H1 (cell line): ENCODE data around the gene GSTO1. TPM values are rescaled to one million over a fixed set of nuclear protein-coding genes. Genes with fewer than 3 reads are reported as not detected.

Source experiments
- CTCF ChIA-PET: fragments of 300-600 bp; sonication (Branson Sonifier 250); formaldehyde crosslinking; loops from one replicate; lab custom pipeline; 2021; ENCODE audit not compliant: partially characterized antibody; lab: Charles Lee
- POLR2A ChIA-PET: fragments of 300-600 bp; sonication (Branson Sonifier 250); formaldehyde crosslinking; loops from one replicate; lab custom pipeline; 2021; ENCODE audit warnings: inconsistent platforms; ENCODE audit not compliant: partially characterized antibody; lab: Charles Lee
- DNase-seq, 2 experiments: peaks; one replicate each; pipeline versions ENCODE4 v3.0.0 to v3.0.0-alpha.2; 2010 to 2022; ENCODE audit warnings: low spot score in 2 of 2, low read depth in 1 of 2, mixed read lengths in 1 of 2
- FAIRE-seq: peaks from 2 replicates; lab custom pipeline; 2011; peaks lifted over from hg19 to GRCh38; lab: Jason Lieb, UNC
- H2AFZ ChIP-seq: 2 replicates; pipeline ENCODE4 v1.8.1; 2012; ENCODE audit warnings: low read length, inconsistent platforms
- H2AK5ac ChIP-seq: 2 replicates; pipeline ENCODE4 v1.6.1; 2013; ENCODE audit warnings: low read depth, low read length
- H2BK120ac ChIP-seq: replicated peaks from 2 replicates; pipeline ENCODE3; 2013; ENCODE audit warnings: low read depth, low read length, inconsistent platforms
- H2BK12ac ChIP-seq: 2 replicates; pipeline ENCODE4 v1.6.1; 2013; ENCODE audit warnings: low read depth, low read length
- H2BK15ac ChIP-seq: 2 replicates; pipeline ENCODE4 v1.6.1; 2013; ENCODE audit warnings: low read length
- H2BK20ac ChIP-seq: 2 replicates; pipeline ENCODE4 v1.6.1; 2013; ENCODE audit warnings: low read length
- H2BK5ac ChIP-seq: 2 replicates; pipeline ENCODE4 v1.6.1; 2013; ENCODE audit warnings: low read depth, low read length
- H3K14ac ChIP-seq: 2 replicates; pipeline ENCODE4 v1.6.1; 2013; ENCODE audit warnings: inconsistent platforms; ENCODE audit not compliant: insufficient read length
- H3K18ac ChIP-seq: 2 replicates; pipeline ENCODE4 v1.6.1; 2013; ENCODE audit warnings: low read length; ENCODE audit errors: extremely low read depth
- H3K23ac ChIP-seq: 2 replicates; pipeline ENCODE4 v1.6.1; 2013; ENCODE audit warnings: inconsistent platforms; ENCODE audit not compliant: insufficient read length
- H3K23me2 ChIP-seq: 2 replicates; pipeline ENCODE4 v1.6.1; 2013; ENCODE audit warnings: low read depth, low read length
- H3K27ac ChIP-seq: 2 replicates; pipeline ENCODE4 v1.6.1; 2011; ENCODE audit warnings: low read depth, low read length, inconsistent platforms
- H3K27me3 ChIP-seq, 4 experiments: replicated peaks in 1 of 4; 1 replicate in 1 of 4; 2 replicates in 3 of 4; pipeline versions ENCODE4 v1.6.1 to v1.8.1; 2011 to 2013; ENCODE audit warnings: low read length in 3 of 4, mild to moderate bottlenecking in 3 of 4, inconsistent platforms in 2 of 4, mixed read lengths in 2 of 4, moderate library complexity in 1 of 4; ENCODE audit not compliant: control insufficient read depth in 3 of 4, insufficient read depth in 3 of 4; ENCODE audit errors: extremely low read depth in 1 of 4
- H3K36me3 ChIP-seq, 4 experiments: 2 replicates each; pipeline versions ENCODE4 v1.6.1 to v1.8.1; 2011 to 2013; ENCODE audit warnings: mild to moderate bottlenecking in 4 of 4, low read length in 3 of 4, moderate library complexity in 2 of 4, control low read depth in 1 of 4, inconsistent platforms in 1 of 4; ENCODE audit not compliant: insufficient read depth in 4 of 4, control insufficient read depth in 2 of 4
- H3K4ac ChIP-seq: replicated peaks from 2 replicates; pipeline ENCODE3; 2013; ENCODE audit warnings: low read length, low read depth, mixed read lengths, inconsistent platforms; ENCODE audit not compliant: insufficient read length
- H3K4me1 ChIP-seq, 4 experiments: replicated peaks in 1 of 4; 1 replicate in 1 of 4; 2 replicates in 3 of 4; pipeline versions ENCODE4 v1.6.1 to v1.8.1; 2011 to 2013; ENCODE audit warnings: low read length in 3 of 4, inconsistent platforms in 2 of 4, mixed read lengths in 1 of 4; ENCODE audit not compliant: insufficient read depth in 4 of 4, control insufficient read depth in 3 of 4
- H3K4me2 ChIP-seq, 2 experiments: 2 replicates each; pipeline versions ENCODE4 v1.6.1 to v1.8.1; 2011 to 2013; ENCODE audit warnings: low read depth in 2 of 2, low read length in 2 of 2, control low read depth in 1 of 2, inconsistent platforms in 1 of 2, mild to moderate bottlenecking in 1 of 2; ENCODE audit not compliant: insufficient read depth in 1 of 2
- H3K4me3 ChIP-seq, 4 experiments: fragments of 200-600, 300-600 bp in 1 of 4; sonication (generic), shearing (Covaris generic), sonication (Bioruptor Twin) in 1 of 4; 2 replicates each; pipeline versions ENCODE4 v1.5.1 to v1.8.1; 2011 to 2016; ENCODE audit warnings: low read length in 4 of 4, low read depth in 3 of 4, control low read depth in 2 of 4, inconsistent platforms in 2 of 4, mild to moderate bottlenecking in 2 of 4, mixed read lengths in 1 of 4, moderate library complexity in 1 of 4; ENCODE audit not compliant: insufficient read depth in 2 of 4; ENCODE audit errors: extremely low read depth in 1 of 4
- H3K56ac ChIP-seq: replicated peaks from 2 replicates; pipeline ENCODE3; 2013; ENCODE audit warnings: low read depth, mild to moderate bottlenecking, mixed read lengths, low read length, inconsistent platforms; ENCODE audit not compliant: insufficient read length
- H3K79me1 ChIP-seq: 2 replicates; pipeline ENCODE4 v1.6.1; 2013; ENCODE audit warnings: low read depth, low read length, control low read depth
- H3K79me2 ChIP-seq, 2 experiments: 2 replicates each; pipeline versions ENCODE4 v1.6.1 to v1.8.1; 2012 to 2013; ENCODE audit warnings: low read length in 2 of 2, mild to moderate bottlenecking in 2 of 2, inconsistent platforms in 1 of 2; ENCODE audit not compliant: insufficient read depth in 2 of 2, control insufficient read depth in 1 of 2
- H3K9ac ChIP-seq, 4 experiments: replicated peaks in 1 of 4; 1 replicate in 1 of 4; 2 replicates in 3 of 4; pipeline versions ENCODE4 v1.6.1 to v1.8.1; 2011 to 2013; ENCODE audit warnings: low read depth in 3 of 4, low read length in 3 of 4, control low read depth in 2 of 4, mild to moderate bottlenecking in 2 of 4, moderate library complexity in 2 of 4, inconsistent platforms in 1 of 4; ENCODE audit errors: extremely low read depth in 1 of 4
- H3K9me3 ChIP-seq, 2 experiments: 2 replicates each; pipeline versions ENCODE4 v1.6.1 to v1.8.1; 2012 to 2013; ENCODE audit warnings: mild to moderate bottlenecking in 2 of 2, moderate library complexity in 2 of 2, control low read depth in 1 of 2, inconsistent platforms in 1 of 2, low read depth in 1 of 2, low read length in 1 of 2, mixed read lengths in 1 of 2; ENCODE audit not compliant: insufficient read depth in 2 of 2
- H4K20me1 ChIP-seq, 2 experiments: replicated peaks in 1 of 2; 2 replicates each; pipeline versions ENCODE3 to v1.8.1; 2011 to 2013; ENCODE audit warnings: inconsistent platforms in 2 of 2, low read length in 2 of 2, mild to moderate bottlenecking in 1 of 2; ENCODE audit not compliant: insufficient read depth in 2 of 2, control insufficient read depth in 1 of 2
- H4K5ac ChIP-seq: 2 replicates; pipeline ENCODE4 v1.6.1; 2013; ENCODE audit warnings: low read length, low read depth, mixed read lengths, inconsistent platforms; ENCODE audit not compliant: insufficient read length
- H4K8ac ChIP-seq: 2 replicates; pipeline ENCODE4 v1.8.0; 2013; ENCODE audit warnings: mild to moderate bottlenecking, moderate library complexity, low read length, inconsistent platforms; ENCODE audit not compliant: insufficient read depth; ENCODE audit errors: extremely low read depth
- H4K91ac ChIP-seq: replicated peaks from 2 replicates; pipeline ENCODE3; 2013; ENCODE audit warnings: low read length, mixed read lengths, inconsistent platforms; ENCODE audit not compliant: insufficient read length
- ASH2L ChIP-seq: fragments of 200-600, 300-600 bp; sonication (generic); IDR thresholded peaks from one replicate; pipeline ENCODE4 v1.7.1; 2017; ENCODE audit warnings: low read length
- WGBS, 2 experiments: shearing (Covaris generic) in 1 of 2; methylation state at CpG; one replicate each; pipeline versions ENCODE4 v1.1.6 to v1.1.7; 2013 to 2015; ENCODE audit warnings: low lambda C conversion rate in 2 of 2, mixed read lengths in 2 of 2, inconsistent platforms in 1 of 2, low coverage in 1 of 2, missing lambda C conversion rate in 1 of 2; ENCODE audit not compliant: insufficient replicate concordance in 2 of 2, insufficient coverage in 1 of 2, insufficient read length in 1 of 2; ENCODE audit errors: extremely low coverage in 1 of 2, missing lambda C conversion rate in 1 of 2; 5-methylcytosine and 5-hydroxymethylcytosine counted together
- polyA plus RNA-seq, 7 experiments: library from polyadenylated mRNA; depleted of rRNA in 3 of 7; stranded (reverse) in 5 of 7; unstranded in 2 of 7; fragments of >200 nt in 5 of 7; fragments of 200-250 nt in 2 of 7; gene quantifications; 1 replicate in 5 of 7; 2 replicates in 1 of 7; 4 replicates in 1 of 7; pipeline versions ENCODE4 v1.2.1 to v1.2.3, GENCODE V29; 2011 to 2013; ENCODE audit warnings: missing spikeins in 2 of 7, mixed read lengths in 2 of 7
- total RNA-seq: library from RNA; stranded (reverse); fragmentation: NEBNext Ultra II Directional; extraction: Animal tissue kit (Norgen Biotek cat#: 25700); gene quantifications from 2 replicates; pipeline ENCODE4 v1.2.1, GENCODE V29; 2021

Gene GSTO1
- total and polyA plus RNA-seq, 2 of the 8 experiments (the other 6 are each of a cell fraction or from before 2014, with no cell fraction given): 22.4 to 32.5 TPM

- no peaks in the 10 kb centered on the region for H3K27me3 ChIP-seq
- no peak overlapping the region for H4K5ac ChIP-seq
- CTCF ChIA-PET: interaction anchor here (0.6 to 7.0 kb wide), 7 partner anchors 9 to 321 kb away, joined by 3 to 155 read pairs (median 9); partner anchors contain the start of genes CFAP58 and ITPRIP
- H3K4me2 ChIP-seq: no peak overlapping the region
- H3K23me2 ChIP-seq: no peaks in the 10 kb centered on the region
- peaks cover 0 to 6% (median 3%) of the 10 kb centered on the region in 4 experiments; a peak in 3 of 7 replicates for H3K4me1 ChIP-seq
- H2BK20ac ChIP-seq: no peak overlapping the region
- H2BK120ac ChIP-seq: no peak overlapping the region
- POLR2A ChIA-PET: interaction anchor here (0.7 to 1.3 kb wide), 2 partner anchors 10 to 687 kb away, joined by 3 read pairs; no protein-coding TSS in a partner anchor
- H3K79me1 ChIP-seq: no peaks in the 10 kb centered on the region
- no peak overlapping the region for H3K23ac ChIP-seq
- no peak overlapping the region for H2AFZ ChIP-seq
- H3K9ac ChIP-seq: no peak overlapping the region
- no peak for FAIRE-seq
- no peak overlapping the region for H3K4ac ChIP-seq
- H4K20me1 ChIP-seq: no peaks in the 10 kb centered on the region
- H3K4me3 ChIP-seq: no peak overlapping the region
- no peak overlapping the region for H3K27ac ChIP-seq
- no peak overlapping the region for H2BK5ac ChIP-seq
- no peak overlapping the region for H3K56ac ChIP-seq
- no peak overlapping the region for H4K91ac ChIP-seq
- H3K18ac ChIP-seq: no peak overlapping the region
- 83% methylated on average over 3 of the region's 3 CpGs; no CpG with 5 or more reads in 1 of the 2 experiments for WGBS, 2 experiments
- H2BK15ac ChIP-seq: no peak overlapping the region
- H3K14ac ChIP-seq: no peak overlapping the region
- H3K79me2 ChIP-seq: no peaks in the 10 kb centered on the region
- no peak for DNase-seq
- TF ChIP-seq ASH2L: no peak
- H3K36me3 ChIP-seq: peaks cover 0 to 2% (median 0%) of the 10 kb centered on the region in 4 experiments; a peak in 2 of 8 replicates
- no peak overlapping the region for H4K8ac ChIP-seq
- no peak overlapping the region for H2AK5ac ChIP-seq
- no peak overlapping the region for H2BK12ac ChIP-seq
- peaks cover 12 to 14% of the 10 kb centered on the region in 2 experiments for H3K9me3 ChIP-seq
These were observed 47.4 kb downstream of the GSTO1 start for GRCh38 chr10:104301907-104302690.
